CD4-positive, alpha-beta T cell (primary cell): ENCODE measurements around the gene ATP5PF. TPM values are rescaled to one million over a fixed set of nuclear protein-coding genes. Genes with fewer than 3 reads are reported as not detected.

Experiments used
- ATAC-seq: fragments of 200-7000 bp; cut with Tn5 transposase; one replicate; pipeline ENCODE4 v1.10.0; 2022; ENCODE audit warnings: mild to moderate bottlenecking; ENCODE audit not compliant: poor library complexity
- CTCF ChIA-PET: fragments of 350-600 bp; sonication (Branson Sonifier 250); formaldehyde crosslinking; loops from one replicate; lab custom pipeline; 2021; ENCODE audit warnings: antibody characterized with exemption, inconsistent platforms; lab: Charles Lee
- POLR2A ChIA-PET: fragments of 350-600 bp; sonication (Branson Sonifier 250); formaldehyde crosslinking; loops from one replicate; lab custom pipeline; 2021; ENCODE audit warnings: antibody characterized with exemption, inconsistent platforms; lab: Charles Lee
- DNase-seq, 14 experiments: peaks; one replicate each; pipeline ENCODE4 v3.0.0-alpha.2; 2013 to 2020; ENCODE audit warnings: mixed read lengths in 2 of 14
- H3K27ac ChIP-seq, 2 donors: one replicate each; pipeline versions ENCODE4 v1.5.1 to v1.7.0; 2013; ENCODE audit warnings: low read length in 2 of 2, low read depth in 1 of 2, mild to moderate bottlenecking in 1 of 2
- H3K27me3 ChIP-seq, 2 experiments: 1 replicate in 1 of 2; 2 replicates in 1 of 2; pipeline versions ENCODE4 v1.6.1 to v1.7.0; 2013; ENCODE audit warnings: low read length in 2 of 2, control low read depth in 1 of 2, mild to moderate bottlenecking in 1 of 2, moderate library complexity in 1 of 2; ENCODE audit not compliant: insufficient read depth in 2 of 2, control insufficient read depth in 1 of 2
- H3K36me3 ChIP-seq: one replicate; pipeline ENCODE4 v1.6.1; 2013; ENCODE audit warnings: low read length, control low read depth; ENCODE audit not compliant: insufficient read depth
- H3K4me1 ChIP-seq: one replicate; pipeline ENCODE4 v1.6.1; 2013; ENCODE audit warnings: low read length, control low read depth; ENCODE audit not compliant: insufficient read depth
- H3K4me3 ChIP-seq: one replicate; pipeline ENCODE4 v1.5.1; 2013; ENCODE audit warnings: mild to moderate bottlenecking, low read length, moderate library complexity
- H3K9me3 ChIP-seq, 2 experiments: 1 replicate in 1 of 2; 2 replicates in 1 of 2; pipeline versions ENCODE4 v1.6.1 to v1.7.0; 2013; ENCODE audit warnings: low read length in 2 of 2, mild to moderate bottlenecking in 2 of 2, control low read depth in 1 of 2, moderate library complexity in 1 of 2; ENCODE audit not compliant: control insufficient read depth in 1 of 2, insufficient read depth in 1 of 2
- H3K27ac Mint-ChIP-seq: one replicate; pipeline ENCODE4 v1.8.0; 2020; ENCODE audit warnings: mixed read lengths
- H3K27me3 Mint-ChIP-seq: one replicate; pipeline ENCODE4 v1.8.0; 2021; ENCODE audit warnings: mixed read lengths
- H3K36me3 Mint-ChIP-seq: one replicate; pipeline ENCODE4 v1.8.0; 2021; ENCODE audit warnings: low read depth, mixed read lengths
- H3K4me1 Mint-ChIP-seq: one replicate; pipeline ENCODE4 v1.8.0; 2021; ENCODE audit warnings: low read depth, mixed read lengths
- H3K4me3 Mint-ChIP-seq: one replicate; pipeline ENCODE4 v1.8.0; 2020; ENCODE audit warnings: mild to moderate bottlenecking, mixed read lengths
- H3K9me3 Mint-ChIP-seq: one replicate; pipeline ENCODE4 v1.8.0; 2020; ENCODE audit warnings: mixed read lengths
- intact Hi-C, 2 experiments: fragments of 100-400 bp; cut with DNase I in 1 of 2; cut with micrococcal nuclease in 1 of 2; formaldehyde crosslinking; loops; one replicate each; pipeline versions ENCODE4 v1.15.1 to v1.9.0; 2023 to 2025; cut with DNase I, micrococcal nuclease
- total RNA-seq, 174 experiments: library from RNA in 2 of 174; stranded (reverse) in 2 of 174; gene quantifications; one replicate each; pipeline ENCODE4 v1.2.3 and lab custom pipeline; 2021 to 2026
- TF ChIP-seq, protein P1 (sequence below): fragments of 200-600 bp; IDR thresholded peaks from one replicate; pipeline ENCODE4 v1.8.0; 2022; ENCODE audit warnings: antibody characterized with exemption, mild to moderate bottlenecking

The ATP5PF gene
- total RNA-seq, 2 experiments from 2014 or later = 26.7 to 30.3 TPM

DNA sequence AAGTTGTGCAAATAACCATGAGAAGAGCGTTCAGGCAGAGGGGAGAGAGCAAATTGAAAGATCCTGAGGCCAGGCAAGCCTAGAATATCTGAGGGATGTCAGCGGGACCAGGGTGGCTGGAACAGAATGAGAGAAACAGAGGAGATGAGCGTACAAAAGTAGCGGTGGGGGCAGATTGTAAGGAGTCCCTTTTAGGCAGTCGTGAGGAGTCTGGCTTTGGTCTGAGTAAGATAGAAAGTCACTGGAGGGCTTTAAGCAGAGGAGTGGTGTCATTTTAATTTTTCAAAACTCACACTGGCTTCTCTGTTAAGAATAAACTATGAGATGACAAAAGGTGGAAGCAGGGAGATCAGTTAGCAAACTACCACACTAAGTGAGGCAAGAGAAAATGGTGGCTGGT lies 24.2 kb downstream of the ATP5PF start:
- no peaks in the 10 kb centered on the region for H3K27me3 Mint-ChIP-seq
- H3K9me3 Mint-ChIP-seq = no peaks in the 10 kb centered on the region
- intact Hi-C loops = loop anchor here in 1 of 2 experiments (5.0 kb wide), 1 partner anchor 288 kb away; no protein-coding TSS in a partner anchor
- ChIA-PET CTCF (interaction anchor here (2.9 kb wide), 1 partner anchor 102 kb away, joined by 9 read pairs; no protein-coding TSS in a partner anchor), POLR2A (no interaction called here)
- Histone ChIP-seq H3K27ac (no peak overlapping the region), H3K4me3 (no peak overlapping the region), H3K4me1 (no peaks in the 10 kb centered on the region), H3K9me3 (no peaks in the 10 kb centered on the region), H3K36me3 (no peaks in the 10 kb centered on the region), H3K27me3 (no peaks in the 10 kb centered on the region)
- DNase-seq = no peak
- H3K4me3 Mint-ChIP-seq = no peak overlapping the region
- ATAC-seq = no peak
- no peaks in the 10 kb centered on the region for H3K4me1 Mint-ChIP-seq
- no peak overlapping the region for H3K27ac Mint-ChIP-seq
- H3K36me3 Mint-ChIP-seq = no peaks in the 10 kb centered on the region
- TF ChIP-seq, protein P1, sequence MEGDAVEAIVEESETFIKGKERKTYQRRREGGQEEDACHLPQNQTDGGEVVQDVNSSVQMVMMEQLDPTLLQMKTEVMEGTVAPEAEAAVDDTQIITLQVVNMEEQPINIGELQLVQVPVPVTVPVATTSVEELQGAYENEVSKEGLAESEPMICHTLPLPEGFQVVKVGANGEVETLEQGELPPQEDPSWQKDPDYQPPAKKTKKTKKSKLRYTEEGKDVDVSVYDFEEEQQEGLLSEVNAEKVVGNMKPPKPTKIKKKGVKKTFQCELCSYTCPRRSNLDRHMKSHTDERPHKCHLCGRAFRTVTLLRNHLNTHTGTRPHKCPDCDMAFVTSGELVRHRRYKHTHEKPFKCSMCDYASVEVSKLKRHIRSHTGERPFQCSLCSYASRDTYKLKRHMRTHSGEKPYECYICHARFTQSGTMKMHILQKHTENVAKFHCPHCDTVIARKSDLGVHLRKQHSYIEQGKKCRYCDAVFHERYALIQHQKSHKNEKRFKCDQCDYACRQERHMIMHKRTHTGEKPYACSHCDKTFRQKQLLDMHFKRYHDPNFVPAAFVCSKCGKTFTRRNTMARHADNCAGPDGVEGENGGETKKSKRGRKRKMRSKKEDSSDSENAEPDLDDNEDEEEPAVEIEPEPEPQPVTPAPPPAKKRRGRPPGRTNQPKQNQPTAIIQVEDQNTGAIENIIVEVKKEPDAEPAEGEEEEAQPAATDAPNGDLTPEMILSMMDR = no peak

- TF ChIP-seq, protein P1 = no peak
- intact Hi-C loops = loop anchor here in 1 of 2 experiments (5.0 kb wide), 1 partner anchor 287 kb away; no protein-coding TSS in a partner anchor
- no peaks in the 10 kb centered on the region for H3K27me3 Mint-ChIP-seq
These were observed 24.9 kb downstream of the ATP5PF start for GRCh38 chr21:25709684-25710265.

DNA sequence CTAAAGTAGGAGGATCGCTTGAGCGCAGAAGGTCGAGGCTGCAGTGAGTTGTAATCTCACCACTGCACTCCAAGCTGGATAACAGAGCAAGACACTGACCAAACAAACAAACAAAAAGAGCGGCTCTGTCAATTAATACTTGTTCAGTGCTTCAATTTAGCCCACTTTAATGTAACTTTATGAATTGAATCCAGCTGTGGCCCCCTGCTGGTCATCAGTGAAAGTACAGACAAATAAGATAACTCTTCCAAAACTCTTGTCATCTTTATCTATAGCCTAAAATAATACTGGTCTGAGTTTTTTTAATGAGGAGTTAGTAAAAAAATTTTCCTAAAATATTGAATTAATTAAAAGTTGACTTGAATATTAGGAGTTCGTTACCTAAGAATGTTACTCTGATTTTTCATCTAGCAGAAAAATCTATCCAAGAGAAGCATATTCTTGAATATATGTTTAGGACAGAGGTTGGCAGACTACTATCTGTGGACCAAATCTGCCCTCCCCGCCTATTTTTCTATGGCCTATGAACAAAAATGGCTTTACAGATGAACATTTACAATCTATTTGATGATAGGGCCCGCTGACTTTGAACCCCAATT lies 26.1 kb downstream of the ATP5PF start:
- POLR2A ChIA-PET = interaction anchor here (2.1 kb wide), 1 partner anchor 99 kb away, joined by 7 read pairs; no protein-coding TSS in a partner anchor
- Mint-ChIP-seq H3K27me3 (no peaks in the 10 kb centered on the region), H3K27ac (no peak overlapping the region), H3K4me1 (no peaks in the 10 kb centered on the region), H3K36me3 (no peaks in the 10 kb centered on the region), H3K9me3 (no peaks in the 10 kb centered on the region), H3K4me3 (no peak overlapping the region)
- H3K4me1 ChIP-seq = no peaks in the 10 kb centered on the region
- H3K36me3 ChIP-seq = no peaks in the 10 kb centered on the region
- H3K27ac ChIP-seq = no peak overlapping the region
- H3K27me3 ChIP-seq = no peaks in the 10 kb centered on the region
- DNase-seq = peak; percentile 5 to 76 (median 30)
- CTCF ChIA-PET = interaction anchor here (0.9 to 2.0 kb wide), 6 partner anchors 9 to 102 kb away, joined by 3 to 10 read pairs (median 3); no protein-coding TSS in a partner anchor
- TF ChIP-seq, protein P1 = peak; percentile 96
- ATAC-seq = no peak
- H3K9me3 ChIP-seq = no peaks in the 10 kb centered on the region
- no peak overlapping the region for H3K4me3 ChIP-seq
- intact Hi-C loops = loop anchor here (1.0 kb wide), 2 partner anchors 100 to 287 kb away; no protein-coding TSS in a partner anchor

More at GRCh38 chr21:25709684-25710265, 24.9 kb downstream of the ATP5PF start:
- H3K4me1 Mint-ChIP-seq = no peaks in the 10 kb centered on the region
- H3K27ac ChIP-seq = no peak overlapping the region
- ChIA-PET CTCF (no interaction called here), POLR2A (no interaction called here)
- H3K36me3 ChIP-seq = no peaks in the 10 kb centered on the region
- ATAC-seq (no peak), DNase-seq (no peak)
- no peaks in the 10 kb centered on the region for H3K4me1 ChIP-seq
- no peaks in the 10 kb centered on the region for H3K27me3 ChIP-seq
- no peaks in the 10 kb centered on the region for H3K36me3 Mint-ChIP-seq
- H3K27ac Mint-ChIP-seq = no peak overlapping the region
- H3K9me3 ChIP-seq = no peaks in the 10 kb centered on the region
- H3K9me3 Mint-ChIP-seq = no peaks in the 10 kb centered on the region
- no peak overlapping the region for H3K4me3 ChIP-seq
- no peak overlapping the region for H3K4me3 Mint-ChIP-seq
